ENCODE data around the gene KIAA0825.

DNA sequence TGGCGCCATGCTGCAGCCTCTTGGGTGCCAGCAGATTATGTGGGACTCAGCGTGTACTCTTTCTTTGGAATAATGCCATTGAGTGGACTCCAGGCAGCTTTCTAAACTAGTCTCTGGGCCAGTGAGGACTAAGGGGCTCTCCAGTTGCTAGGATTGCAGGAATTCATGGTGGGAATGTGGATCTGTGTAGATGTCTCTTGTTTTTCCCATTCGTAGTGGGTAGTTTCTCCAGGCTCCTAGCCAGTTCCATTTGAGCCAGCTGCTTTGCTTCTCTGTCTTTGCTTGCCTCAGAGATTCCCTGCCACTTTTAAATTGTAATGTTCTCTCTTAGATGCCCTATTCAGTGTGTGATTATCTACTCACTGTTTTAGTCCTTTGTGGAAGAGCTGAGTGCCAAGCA lies 42.7 kb upstream of the KIAA0825 start:
- TF ChIP-seq ESRRA (CRISPR knock-in tag; IDR thresholded peaks at IDR 0.05; ENCODE audit: borderline replicate concordance) (no peak), GTF2I (CRISPR knock-in tag; conservative IDR thresholded peaks at IDR 0.05) (no peak), ZNF263 (CRISPR knock-in tag; IDR thresholded peaks at IDR 0.05; ENCODE audit: low read depth) (no peak)
- TF ChIP-seq, protein P1, sequence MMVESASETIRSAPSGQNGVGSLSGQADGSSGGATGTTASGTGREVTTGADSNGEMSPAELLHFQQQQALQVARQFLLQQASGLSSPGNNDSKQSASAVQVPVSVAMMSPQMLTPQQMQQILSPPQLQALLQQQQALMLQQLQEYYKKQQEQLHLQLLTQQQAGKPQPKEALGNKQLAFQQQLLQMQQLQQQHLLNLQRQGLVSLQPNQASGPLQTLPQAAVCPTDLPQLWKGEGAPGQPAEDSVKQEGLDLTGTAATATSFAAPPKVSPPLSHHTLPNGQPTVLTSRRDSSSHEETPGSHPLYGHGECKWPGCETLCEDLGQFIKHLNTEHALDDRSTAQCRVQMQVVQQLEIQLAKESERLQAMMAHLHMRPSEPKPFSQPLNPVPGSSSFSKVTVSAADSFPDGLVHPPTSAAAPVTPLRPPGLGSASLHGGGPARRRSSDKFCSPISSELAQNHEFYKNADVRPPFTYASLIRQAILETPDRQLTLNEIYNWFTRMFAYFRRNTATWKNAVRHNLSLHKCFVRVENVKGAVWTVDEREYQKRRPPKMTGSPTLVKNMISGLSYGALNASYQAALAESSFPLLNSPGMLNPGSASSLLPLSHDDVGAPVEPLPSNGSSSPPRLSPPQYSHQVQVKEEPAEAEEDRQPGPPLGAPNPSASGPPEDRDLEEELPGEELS (CRISPR knock-in tag; IDR thresholded peaks at IDR 0.05) = no peak
- TF ChIP-seq, protein P2, sequence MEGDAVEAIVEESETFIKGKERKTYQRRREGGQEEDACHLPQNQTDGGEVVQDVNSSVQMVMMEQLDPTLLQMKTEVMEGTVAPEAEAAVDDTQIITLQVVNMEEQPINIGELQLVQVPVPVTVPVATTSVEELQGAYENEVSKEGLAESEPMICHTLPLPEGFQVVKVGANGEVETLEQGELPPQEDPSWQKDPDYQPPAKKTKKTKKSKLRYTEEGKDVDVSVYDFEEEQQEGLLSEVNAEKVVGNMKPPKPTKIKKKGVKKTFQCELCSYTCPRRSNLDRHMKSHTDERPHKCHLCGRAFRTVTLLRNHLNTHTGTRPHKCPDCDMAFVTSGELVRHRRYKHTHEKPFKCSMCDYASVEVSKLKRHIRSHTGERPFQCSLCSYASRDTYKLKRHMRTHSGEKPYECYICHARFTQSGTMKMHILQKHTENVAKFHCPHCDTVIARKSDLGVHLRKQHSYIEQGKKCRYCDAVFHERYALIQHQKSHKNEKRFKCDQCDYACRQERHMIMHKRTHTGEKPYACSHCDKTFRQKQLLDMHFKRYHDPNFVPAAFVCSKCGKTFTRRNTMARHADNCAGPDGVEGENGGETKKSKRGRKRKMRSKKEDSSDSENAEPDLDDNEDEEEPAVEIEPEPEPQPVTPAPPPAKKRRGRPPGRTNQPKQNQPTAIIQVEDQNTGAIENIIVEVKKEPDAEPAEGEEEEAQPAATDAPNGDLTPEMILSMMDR (IDR thresholded peaks at IDR 0.05) = no peak
- TF ChIP-seq, protein P3, sequence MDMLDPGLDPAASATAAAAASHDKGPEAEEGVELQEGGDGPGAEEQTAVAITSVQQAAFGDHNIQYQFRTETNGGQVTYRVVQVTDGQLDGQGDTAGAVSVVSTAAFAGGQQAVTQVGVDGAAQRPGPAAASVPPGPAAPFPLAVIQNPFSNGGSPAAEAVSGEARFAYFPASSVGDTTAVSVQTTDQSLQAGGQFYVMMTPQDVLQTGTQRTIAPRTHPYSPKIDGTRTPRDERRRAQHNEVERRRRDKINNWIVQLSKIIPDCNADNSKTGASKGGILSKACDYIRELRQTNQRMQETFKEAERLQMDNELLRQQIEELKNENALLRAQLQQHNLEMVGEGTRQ (CRISPR knock-in tag; IDR thresholded peaks at IDR 0.05) = no peak
- TF ChIP-seq, protein P4, sequence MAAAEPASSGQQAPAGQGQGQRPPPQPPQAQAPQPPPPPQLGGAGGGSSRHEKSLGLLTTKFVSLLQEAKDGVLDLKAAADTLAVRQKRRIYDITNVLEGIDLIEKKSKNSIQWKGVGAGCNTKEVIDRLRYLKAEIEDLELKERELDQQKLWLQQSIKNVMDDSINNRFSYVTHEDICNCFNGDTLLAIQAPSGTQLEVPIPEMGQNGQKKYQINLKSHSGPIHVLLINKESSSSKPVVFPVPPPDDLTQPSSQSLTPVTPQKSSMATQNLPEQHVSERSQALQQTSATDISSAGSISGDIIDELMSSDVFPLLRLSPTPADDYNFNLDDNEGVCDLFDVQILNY (CRISPR knock-in tag; IDR thresholded peaks at IDR 0.05) = no peak
